H1 (cell line): ENCODE measurements around the gene DRGX. TPM values are rescaled to one million over a fixed set of nuclear protein-coding genes. Genes with fewer than 3 reads are reported as not detected.

Experiments used
- CREB1 ChIP-seq: IDR thresholded peaks from 2 replicates; pipeline ENCODE4 v1.6.1; 2012; ENCODE audit warnings: inconsistent platforms
- GTF2F1 ChIP-seq: IDR thresholded peaks from 2 replicates; pipeline ENCODE4 v1.6.1; 2012; ENCODE audit warnings: low read depth, low read length, improper control_type of control experiment, borderline replicate concordance
- HDAC2 ChIP-seq, 2 experiments: fragments of 300-600 bp in 1 of 2; sonication (generic) in 1 of 2; IDR thresholded peaks; 2 replicates each; pipeline ENCODE4 v1.6.1; 2011 to 2012; ENCODE audit warnings: low read depth in 2 of 2, low read length in 2 of 2, mild to moderate bottlenecking in 2 of 2, moderate library complexity in 2 of 2, borderline replicate concordance in 1 of 2, inconsistent platforms in 1 of 2
- POU5F1 ChIP-seq: IDR thresholded peaks from 2 replicates; pipeline ENCODE4 v1.6.1; 2011; ENCODE audit warnings: low read depth, mild to moderate bottlenecking, low read length, moderate library complexity
- SP1 ChIP-seq: IDR thresholded peaks from 2 replicates; pipeline ENCODE4 v1.6.1; 2011; ENCODE audit warnings: low read depth, low read length
- polyA plus RNA-seq, 7 experiments: library from polyadenylated mRNA; depleted of rRNA in 3 of 7; stranded (reverse) in 5 of 7; unstranded in 2 of 7; fragments of >200 nt in 5 of 7; fragments of 200-250 nt in 2 of 7; gene quantifications; 1 replicate in 5 of 7; 2 replicates in 1 of 7; 4 replicates in 1 of 7; pipeline versions ENCODE4 v1.2.1 to v1.2.3, GENCODE V29; 2011 to 2013; ENCODE audit warnings: missing spikeins in 2 of 7, mixed read lengths in 2 of 7
- total RNA-seq: library from RNA; stranded (reverse); fragmentation: NEBNext Ultra II Directional; extraction: Animal tissue kit (Norgen Biotek cat#: 25700); gene quantifications from 2 replicates; pipeline ENCODE4 v1.2.1, GENCODE V29; 2021

DRGX gene
- total and polyA plus RNA-seq, 2 of the 8 experiments (the other 6 are each of a cell fraction or from before 2014, with no cell fraction given): not detected

DNA sequence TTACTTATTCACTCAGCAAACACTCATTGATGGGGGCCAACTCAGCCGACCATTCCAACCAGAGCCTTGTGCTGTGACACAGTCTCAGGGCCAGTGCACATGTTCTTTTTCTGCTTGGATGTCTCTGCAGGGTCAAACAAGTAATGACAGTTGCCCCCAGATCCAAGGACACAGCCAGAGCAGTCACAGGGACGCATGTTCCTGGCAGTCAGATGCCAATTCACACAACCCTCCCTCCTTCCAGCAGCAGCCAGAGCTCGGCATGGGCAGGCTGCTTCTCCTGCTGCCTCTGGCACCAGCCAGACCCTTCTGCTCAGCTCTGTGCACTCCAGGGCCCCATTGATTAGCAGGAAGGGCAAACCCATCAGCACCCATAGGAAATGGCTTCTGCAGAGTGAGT is 20.3 kb downstream of the DRGX start (continued):
- no peak for TF ChIP-seq HDAC2 (IDR thresholded peaks at IDR 0.05; ENCODE audit: borderline replicate concordance in 1 of 2, low read depth in 2 of 2, low read length in 2 of 2)
- no peak for TF ChIP-seq SP1
- no peak for TF ChIP-seq GTF2F1
- TF ChIP-seq CREB1: no peak
- TF ChIP-seq POU5F1: no peak
